Osteoblast (primary cell): ENCODE data around the gene EYA4. TPM values are rescaled to one million over a fixed set of nuclear protein-coding genes. Genes with fewer than 3 reads are reported as not detected.

Source experiments
- DNase-seq: peaks from one replicate; pipeline ENCODE4 v3.0.0; 2011; ENCODE audit warnings: low spot score, mixed read lengths; ENCODE audit not compliant: insufficient read length; ENCODE audit errors: missing footprints
- H2AFZ ChIP-seq: 2 replicates; pipeline ENCODE4 v1.6.0; 2011; ENCODE audit warnings: mild to moderate bottlenecking, low read length
- H3K27ac ChIP-seq: 2 replicates; pipeline ENCODE4 v1.5.1; 2011; ENCODE audit warnings: mild to moderate bottlenecking, low read depth, low read length, moderate library complexity
- H3K27me3 ChIP-seq: 2 replicates; pipeline ENCODE4 v1.6.0; 2012; ENCODE audit warnings: mild to moderate bottlenecking, control low read depth, inconsistent platforms, low read length, moderate library complexity; ENCODE audit not compliant: insufficient read depth
- H3K36me3 ChIP-seq: 2 replicates; pipeline ENCODE4 v1.5.1; 2011; ENCODE audit warnings: mild to moderate bottlenecking, low read length, control low read depth, moderate library complexity; ENCODE audit not compliant: insufficient read depth
- H3K4me1 ChIP-seq: 2 replicates; pipeline ENCODE4 v1.5.1; 2011; ENCODE audit warnings: mild to moderate bottlenecking, low read length, control low read depth, moderate library complexity; ENCODE audit not compliant: insufficient read depth
- H3K4me2 ChIP-seq: 2 replicates; pipeline ENCODE4 v1.6.0; 2011; ENCODE audit warnings: mild to moderate bottlenecking, low read length; ENCODE audit not compliant: insufficient read depth
- H3K4me3 ChIP-seq: fragments of 200-600 bp; sonication (generic); 3 replicates; pipeline ENCODE4 v1.5.1; 2012; ENCODE audit warnings: mild to moderate bottlenecking, low read length, inconsistent platforms; ENCODE audit not compliant: insufficient read depth
- H3K79me2 ChIP-seq: 2 replicates; pipeline ENCODE4 v1.6.0; 2012; ENCODE audit warnings: mild to moderate bottlenecking, low read length, control low read depth, inconsistent platforms; ENCODE audit not compliant: insufficient read depth
- H3K9me3 ChIP-seq: 2 replicates; pipeline ENCODE4 v1.5.1; 2011; ENCODE audit warnings: low read depth, low read length, control low read depth
- H4K20me1 ChIP-seq: 2 replicates; pipeline ENCODE4 v1.6.0; 2012; ENCODE audit warnings: mild to moderate bottlenecking, low read length, control low read depth; ENCODE audit not compliant: insufficient read depth
- total RNA-seq: library from RNA; depleted of rRNA; stranded (reverse); fragments of >200 nt; gene quantifications from 2 replicates; pipeline ENCODE4 v1.2.3, GENCODE V29; 2012
- TF ChIP-seq, protein P1 (sequence below): IDR thresholded peaks from 2 replicates; pipeline ENCODE4 v1.5.1; 2011; ENCODE audit warnings: mild to moderate bottlenecking, low read depth, low read length, moderate library complexity; ENCODE audit errors: extremely low read depth

The EYA4 gene
- total RNA-seq, 1 donor: 35.5 TPM

DNA sequence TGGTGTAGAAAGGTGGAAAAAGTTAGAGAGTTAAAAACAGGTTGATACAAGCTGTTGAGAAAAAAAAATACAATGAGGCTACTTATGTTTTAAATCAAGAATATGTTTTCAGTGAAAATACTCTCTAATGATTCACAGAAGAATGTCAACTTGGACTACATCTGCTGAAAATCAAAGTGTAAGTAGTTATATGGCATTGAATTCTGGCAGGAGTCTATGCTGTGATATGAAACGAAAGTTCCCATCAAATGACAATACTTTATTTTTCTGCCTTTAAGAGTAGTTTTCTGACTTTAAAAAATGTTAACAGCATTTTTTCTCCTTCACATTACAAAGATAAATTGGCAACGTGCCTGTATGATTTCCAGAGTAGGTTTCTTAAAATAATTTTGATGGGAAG is 158.3 kb downstream of the EYA4 start:
- Histone ChIP-seq H3K4me3 (no peak overlapping the region), H3K27me3 (no peaks in the 10 kb centered on the region), H3K9me3 (no peaks in the 10 kb centered on the region), H2AFZ (no peak overlapping the region), H3K4me1 (no peaks in the 10 kb centered on the region), H3K4me2 (no peak overlapping the region), H3K36me3 (no peaks in the 10 kb centered on the region), H3K27ac (no peak overlapping the region), H4K20me1 (no peaks in the 10 kb centered on the region), H3K79me2 (no peaks in the 10 kb centered on the region)
- no peak for DNase-seq
- TF ChIP-seq, protein P1, sequence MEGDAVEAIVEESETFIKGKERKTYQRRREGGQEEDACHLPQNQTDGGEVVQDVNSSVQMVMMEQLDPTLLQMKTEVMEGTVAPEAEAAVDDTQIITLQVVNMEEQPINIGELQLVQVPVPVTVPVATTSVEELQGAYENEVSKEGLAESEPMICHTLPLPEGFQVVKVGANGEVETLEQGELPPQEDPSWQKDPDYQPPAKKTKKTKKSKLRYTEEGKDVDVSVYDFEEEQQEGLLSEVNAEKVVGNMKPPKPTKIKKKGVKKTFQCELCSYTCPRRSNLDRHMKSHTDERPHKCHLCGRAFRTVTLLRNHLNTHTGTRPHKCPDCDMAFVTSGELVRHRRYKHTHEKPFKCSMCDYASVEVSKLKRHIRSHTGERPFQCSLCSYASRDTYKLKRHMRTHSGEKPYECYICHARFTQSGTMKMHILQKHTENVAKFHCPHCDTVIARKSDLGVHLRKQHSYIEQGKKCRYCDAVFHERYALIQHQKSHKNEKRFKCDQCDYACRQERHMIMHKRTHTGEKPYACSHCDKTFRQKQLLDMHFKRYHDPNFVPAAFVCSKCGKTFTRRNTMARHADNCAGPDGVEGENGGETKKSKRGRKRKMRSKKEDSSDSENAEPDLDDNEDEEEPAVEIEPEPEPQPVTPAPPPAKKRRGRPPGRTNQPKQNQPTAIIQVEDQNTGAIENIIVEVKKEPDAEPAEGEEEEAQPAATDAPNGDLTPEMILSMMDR: no peak

DNA sequence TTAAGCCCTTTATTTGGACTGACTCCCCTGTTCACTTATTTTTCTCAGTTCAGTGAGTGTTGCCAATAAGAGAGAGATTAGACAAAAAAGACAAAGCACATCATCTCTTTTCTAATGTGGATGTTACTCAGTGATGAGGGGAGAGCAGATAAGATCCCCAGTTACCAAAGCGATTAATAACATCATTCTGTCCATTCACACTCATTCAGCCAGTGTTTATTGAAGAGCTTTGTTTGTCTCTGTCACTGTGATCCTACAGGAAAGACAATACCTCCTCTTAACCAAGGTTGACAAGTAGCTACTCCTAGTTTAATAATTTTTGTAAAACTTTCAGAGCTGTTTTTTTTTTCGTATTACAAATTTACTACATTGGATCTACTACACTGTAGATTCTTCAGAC is 163.0 kb downstream of the EYA4 start:
- TF ChIP-seq, protein P1: no peak
- H3K36me3 ChIP-seq: no peaks in the 10 kb centered on the region
- no peak overlapping the region for H3K4me3 ChIP-seq
- H3K4me2 ChIP-seq: no peak overlapping the region
- no peak for DNase-seq
- no peaks in the 10 kb centered on the region for H3K9me3 ChIP-seq
- no peaks in the 10 kb centered on the region for H3K4me1 ChIP-seq
- H3K27ac ChIP-seq: no peak overlapping the region
- no peaks in the 10 kb centered on the region for H3K27me3 ChIP-seq
- no peaks in the 10 kb centered on the region for H3K79me2 ChIP-seq
- H2AFZ ChIP-seq: no peak overlapping the region
- no peaks in the 10 kb centered on the region for H4K20me1 ChIP-seq

GRCh38 chr6:133404728-133405127 is 163.6 kb downstream of the EYA4 start:
- Histone ChIP-seq H3K27me3 (no peaks in the 10 kb centered on the region), H3K4me1 (no peaks in the 10 kb centered on the region), H3K36me3 (no peaks in the 10 kb centered on the region), H3K4me3 (no peak overlapping the region), H3K4me2 (no peak overlapping the region), H2AFZ (no peak overlapping the region), H4K20me1 (no peaks in the 10 kb centered on the region), H3K27ac (no peak overlapping the region), H3K79me2 (no peaks in the 10 kb centered on the region), H3K9me3 (no peaks in the 10 kb centered on the region)
- TF ChIP-seq, protein P1: no peak
- DNase-seq: no peak

- Histone ChIP-seq H3K36me3 (no peaks in the 10 kb centered on the region), H3K4me2 (no peak overlapping the region), H4K20me1 (no peaks in the 10 kb centered on the region), H3K4me3 (no peak overlapping the region), H3K27me3 (no peaks in the 10 kb centered on the region), H2AFZ (no peak overlapping the region), H3K4me1 (no peaks in the 10 kb centered on the region), H3K27ac (no peak overlapping the region), H3K9me3 (no peaks in the 10 kb centered on the region), H3K79me2 (no peaks in the 10 kb centered on the region)
- no peak for DNase-seq
- TF ChIP-seq, protein P1: no peak
These were observed 166.4 kb downstream of the EYA4 start for GRCh38 chr6:133407320-133408100.
